DMS114 treated with DMSO at 0.1 percent for 48 hours (cell line): ENCODE data around the gene ENKD1.
"Not testable (repeated sequence)": the region's sequence is repeated elsewhere in the genome, so short reads cannot be mapped to it uniquely, and the experiment has no call there.

Experiments
- DNase-seq: peaks from one replicate; lab custom pipeline; 2025; ENCODE audit not compliant: unreplicated experiment; lab: John Stamatoyannopoulos, UW

ENKD1 gene, protein sequence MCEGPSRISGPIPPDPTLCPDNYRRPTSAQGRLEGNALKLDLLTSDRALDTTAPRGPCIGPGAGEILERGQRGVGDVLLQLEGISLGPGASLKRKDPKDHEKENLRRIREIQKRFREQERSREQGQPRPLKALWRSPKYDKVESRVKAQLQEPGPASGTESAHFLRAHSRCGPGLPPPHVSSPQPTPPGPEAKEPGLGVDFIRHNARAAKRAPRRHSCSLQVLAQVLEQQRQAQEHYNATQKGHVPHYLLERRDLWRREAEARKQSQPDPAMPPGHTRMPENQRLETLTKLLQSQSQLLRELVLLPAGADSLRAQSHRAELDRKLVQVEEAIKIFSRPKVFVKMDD

DNA sequence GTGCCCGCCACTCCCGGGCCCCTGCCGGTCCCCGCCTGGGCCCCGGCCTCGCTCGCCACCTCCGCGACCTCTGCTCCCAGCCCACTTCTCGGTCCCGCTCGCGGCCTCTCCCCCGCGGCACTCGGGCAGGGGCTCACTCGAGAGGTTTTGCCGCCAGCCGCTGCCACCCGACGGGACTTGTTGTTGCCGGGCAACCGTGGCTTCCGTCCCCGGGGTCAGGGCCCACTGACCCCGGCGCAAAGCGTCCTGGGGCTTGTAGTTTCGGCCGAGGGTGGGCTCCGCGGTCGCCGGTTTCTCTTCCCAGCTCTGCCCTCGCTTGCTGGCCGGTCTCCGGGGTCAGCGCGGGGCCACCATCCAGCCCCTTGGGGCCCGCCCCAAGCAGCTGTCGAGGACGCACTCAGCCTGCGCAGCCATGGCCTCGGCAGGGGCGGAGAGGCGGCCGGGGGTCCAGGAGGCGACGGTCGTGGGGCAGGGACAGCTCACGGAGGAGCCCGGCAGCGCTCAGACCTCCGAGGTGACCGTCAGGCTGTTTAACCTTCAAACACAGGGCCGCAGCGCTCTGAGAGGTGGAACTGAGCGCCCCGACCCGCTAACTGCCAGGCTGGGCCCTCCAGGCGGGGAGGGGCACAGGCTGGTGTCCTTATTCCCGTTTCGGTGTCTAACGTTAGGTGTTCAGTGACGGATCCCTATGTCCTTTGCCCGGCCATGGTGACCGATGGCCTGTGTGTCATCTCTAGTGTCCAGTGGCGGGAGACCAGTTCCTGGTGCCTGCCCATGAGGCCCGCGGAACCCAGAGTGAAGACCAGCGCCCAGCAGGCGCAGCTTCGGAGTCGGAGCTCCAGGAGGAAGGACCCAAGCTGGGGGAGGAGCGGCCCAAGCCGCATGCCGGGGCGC, at the start of gene ENKD1, which contains the start of gene C16orf86:
ENKD1 (minus strand) TSS at position 192 of the 894 bp plus-strand sequence. CDS start 308 bp downstream, outside the sequence.
C16orf86 (plus strand) TSS at position 256 of the 894 bp plus-strand sequence; CDS start at position 413, 157 bp downstream.
- peak; percentile 19 for DNase-seq

DNA sequence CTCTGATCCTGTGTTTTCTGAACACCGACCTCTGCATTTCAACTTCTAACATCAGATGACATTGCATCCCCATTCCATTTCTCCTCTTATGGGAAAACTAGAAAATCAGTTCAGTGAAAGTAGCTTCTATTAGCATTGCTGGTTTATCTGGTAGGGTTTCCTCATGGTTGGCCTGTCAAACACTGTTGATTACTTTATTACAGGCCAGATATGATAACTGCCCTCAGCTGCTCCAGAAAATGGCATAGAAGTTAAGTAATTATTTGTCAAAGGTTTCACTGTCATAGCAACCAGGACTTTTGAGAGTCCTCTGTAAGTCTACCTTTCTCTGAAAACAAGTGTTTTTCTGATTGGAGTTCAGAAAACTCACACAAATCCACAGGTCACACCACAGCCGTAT, 49.5 kb upstream of the ENKD1 start:
- no peak for DNase-seq

DNA sequence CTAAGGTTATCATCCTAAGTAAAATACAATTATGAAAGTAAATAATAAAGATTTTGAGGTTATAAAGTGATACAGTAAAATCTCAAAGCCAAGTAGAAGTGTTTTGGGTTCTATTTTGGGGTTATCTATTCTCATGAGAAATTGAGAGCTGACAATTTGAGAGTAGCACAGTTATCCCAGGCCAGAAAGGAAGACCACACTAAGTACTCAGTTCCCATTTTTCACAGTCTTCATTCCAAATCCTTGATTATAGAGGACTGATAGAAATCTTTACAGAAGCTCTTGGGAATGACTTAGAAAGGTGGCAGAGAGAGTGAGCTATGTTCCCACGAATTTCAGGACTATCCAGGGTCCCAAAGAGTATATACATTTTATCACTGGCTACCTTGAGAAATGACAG, 48.0 kb upstream of the ENKD1 start:
- no peak for DNase-seq

DNA sequence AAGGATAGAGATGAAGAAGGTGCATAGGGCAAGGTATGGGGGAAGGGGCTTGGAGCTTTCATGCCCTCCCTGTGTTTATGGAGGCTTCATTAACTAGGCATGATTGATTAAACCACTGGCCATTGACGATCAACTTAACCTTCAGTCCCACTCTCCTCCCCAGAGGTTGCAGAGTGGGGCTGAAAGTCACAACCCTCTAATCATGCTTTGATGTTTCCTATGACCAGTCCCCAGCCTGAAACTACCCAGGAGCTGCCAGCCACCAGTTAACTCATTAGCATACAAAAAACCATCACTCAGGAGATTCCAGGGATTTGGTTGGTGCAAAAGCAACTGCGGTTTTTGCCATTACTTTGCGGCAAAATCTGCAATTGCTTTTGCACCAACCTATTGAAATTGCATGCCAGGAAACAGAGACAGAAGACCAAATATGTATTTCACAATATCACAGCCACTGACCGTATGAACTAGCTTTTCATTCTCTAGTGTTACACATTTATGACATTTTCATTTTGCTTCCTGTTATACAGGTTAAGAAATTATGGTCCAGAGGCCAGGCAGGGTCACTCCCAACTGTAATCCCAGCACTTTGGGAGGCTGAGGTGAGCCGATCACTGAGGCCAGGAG, 47.2 kb upstream of the ENKD1 start:
- DNase-seq, result no peak

DNA sequence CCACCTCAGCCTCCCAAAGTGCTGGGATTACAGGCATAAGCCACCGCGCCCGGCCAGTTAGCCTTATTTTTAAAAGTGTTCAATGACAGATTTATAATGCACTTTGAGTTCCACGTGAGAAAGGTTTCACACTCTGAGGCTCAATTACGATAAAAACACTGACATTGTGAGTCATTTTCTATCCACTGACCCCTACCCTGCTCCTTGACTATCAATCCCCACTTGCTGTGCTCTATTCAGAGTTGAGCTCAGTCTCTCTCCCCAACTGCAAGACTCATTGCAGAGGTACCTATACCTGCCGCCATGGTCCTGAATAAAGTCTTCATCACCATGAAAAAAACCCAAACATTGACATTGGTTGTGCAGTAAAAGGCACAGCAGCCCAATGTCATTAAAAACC, 44.1 kb upstream of the ENKD1 start:
- no peak for DNase-seq

DNA sequence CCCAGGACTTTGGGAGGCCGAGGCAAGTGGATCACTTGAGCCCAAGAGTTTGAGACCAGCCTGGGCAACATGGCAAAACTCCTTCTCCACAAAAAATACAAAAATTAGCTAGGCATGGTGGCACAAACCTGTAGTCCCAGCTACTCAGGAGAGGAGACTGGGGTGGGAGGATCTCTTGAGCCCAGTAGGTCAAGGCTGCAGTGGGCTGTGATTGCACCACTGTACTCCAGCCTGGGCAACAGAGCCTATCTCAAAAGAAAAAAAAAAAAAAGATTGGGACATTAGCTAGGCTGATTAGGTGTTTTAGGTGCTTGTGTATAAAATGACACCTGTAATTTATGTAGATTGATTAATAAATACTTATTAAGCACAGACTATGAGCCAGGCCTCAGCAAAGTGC, 42.5 kb upstream of the ENKD1 start:
- DNase-seq, result no peak

DNA sequence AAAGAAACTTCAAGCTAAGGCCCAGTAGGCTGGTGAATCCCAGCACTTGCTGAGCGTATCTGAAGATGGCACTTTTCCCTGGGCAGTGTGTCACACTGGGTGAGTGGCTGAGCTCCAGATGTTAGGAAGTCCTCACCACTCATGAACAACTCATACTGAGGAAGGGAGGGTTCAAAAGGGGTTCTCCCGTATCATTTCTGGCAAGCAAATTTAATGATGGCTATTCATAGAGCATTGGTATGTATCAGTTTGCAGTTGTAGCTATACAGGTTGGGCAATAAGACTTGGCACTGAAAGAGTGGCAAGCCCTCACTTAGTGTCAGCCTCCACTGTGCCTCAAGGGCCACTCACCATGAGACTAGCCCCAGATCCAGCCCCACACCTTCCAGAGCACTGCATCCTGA, 41.8 kb upstream of the ENKD1 start:
- DNase-seq, result no peak

DNA sequence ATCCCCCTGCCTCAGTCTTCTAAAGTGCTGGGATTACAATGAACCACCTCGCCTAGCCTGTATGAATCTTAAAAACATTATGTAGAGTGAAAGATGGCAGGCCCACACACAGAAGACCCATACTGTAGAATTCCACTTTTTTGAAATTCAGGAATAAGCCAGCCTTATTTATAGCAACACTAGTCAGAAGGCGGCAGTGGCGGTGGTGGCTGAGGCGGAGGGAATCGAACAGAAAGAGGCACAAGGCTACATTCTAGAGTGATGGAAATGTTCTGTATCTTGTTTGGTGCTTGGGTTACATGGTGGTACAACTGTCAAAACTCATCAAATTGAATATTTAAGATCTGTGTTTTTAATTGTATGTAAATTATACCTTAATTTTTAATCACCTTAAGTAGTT, 41.2 kb upstream of the ENKD1 start:
- DNase-seq, result no peak

DNA sequence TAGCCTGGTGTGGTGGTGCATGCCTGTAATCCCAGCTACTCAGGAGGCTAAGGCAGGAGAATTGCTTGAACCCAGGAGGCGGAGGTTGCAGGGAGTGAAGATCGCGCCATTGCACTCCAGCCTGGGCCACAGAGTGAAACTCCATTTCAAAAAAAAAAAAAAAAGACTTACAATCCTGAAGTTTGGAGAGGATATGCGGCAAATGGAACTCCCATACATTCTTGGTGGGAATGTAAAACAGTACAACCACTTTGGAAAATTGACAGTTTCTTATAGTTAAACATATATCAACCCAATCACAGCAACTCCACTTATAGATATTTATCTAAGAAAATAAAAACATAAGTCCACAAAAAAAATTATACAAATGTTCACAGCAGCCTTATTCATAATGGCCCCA, 40.7 kb upstream of the ENKD1 start:
- no peak for DNase-seq

DNA sequence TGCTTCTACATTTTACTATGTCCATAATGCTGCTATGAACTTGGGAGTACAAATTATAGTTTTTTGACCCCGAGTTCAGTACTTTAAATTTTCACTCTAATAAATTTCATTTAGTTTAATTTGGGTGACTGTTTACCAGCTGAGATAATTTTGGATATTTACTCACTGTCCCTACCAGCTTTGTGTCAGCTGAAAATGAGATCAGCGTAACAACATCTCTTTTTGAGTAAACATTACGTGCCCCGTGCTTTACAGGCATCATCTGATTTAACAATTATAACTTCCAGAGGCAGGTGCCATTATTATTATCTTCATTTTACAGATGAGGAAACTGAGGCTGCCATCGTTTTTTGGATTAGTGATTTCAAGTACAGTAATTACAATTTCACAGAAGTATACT, 37.6 kb upstream of the ENKD1 start:
- DNase-seq, result no peak

DNA sequence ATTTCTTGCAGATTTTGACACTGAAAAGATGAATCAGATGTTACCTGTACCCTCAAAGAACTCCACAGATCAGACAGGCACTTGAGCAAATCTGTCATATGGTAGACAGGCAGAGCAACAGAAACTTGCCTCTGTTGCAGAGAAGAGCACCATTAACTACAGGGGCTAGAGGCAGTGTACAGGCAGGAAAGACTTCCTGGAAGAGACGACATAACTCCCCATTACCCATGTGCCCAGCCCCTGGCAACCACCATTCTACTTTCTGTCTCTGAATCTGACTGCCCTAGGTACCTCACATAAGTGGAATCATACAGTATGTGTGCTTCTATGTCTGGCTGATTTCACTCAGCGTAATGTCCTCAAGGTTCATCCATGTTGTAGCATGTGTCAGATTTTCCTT, 37.1 kb upstream of the ENKD1 start:
- no peak for DNase-seq

DNA sequence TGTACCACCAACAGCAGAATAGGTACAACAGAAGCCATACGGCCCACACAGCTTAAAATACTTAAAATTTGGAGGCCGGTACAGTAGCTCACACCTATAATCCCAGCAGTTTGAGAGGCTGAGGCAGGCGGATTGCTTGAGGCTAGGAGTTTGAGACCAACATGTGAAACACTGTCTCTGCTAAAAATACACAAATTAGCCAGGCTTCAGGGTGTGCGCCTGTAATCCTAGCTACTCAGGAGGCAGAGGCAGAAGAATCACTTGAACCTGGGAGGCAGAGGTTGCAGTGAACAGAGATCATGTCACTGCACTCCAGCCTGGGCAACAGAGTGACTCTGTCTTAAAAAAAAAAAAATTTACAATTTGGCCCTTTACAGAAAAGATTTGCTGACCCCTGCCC, 35.6 kb upstream of the ENKD1 start:
- DNase-seq, result no peak

DNA sequence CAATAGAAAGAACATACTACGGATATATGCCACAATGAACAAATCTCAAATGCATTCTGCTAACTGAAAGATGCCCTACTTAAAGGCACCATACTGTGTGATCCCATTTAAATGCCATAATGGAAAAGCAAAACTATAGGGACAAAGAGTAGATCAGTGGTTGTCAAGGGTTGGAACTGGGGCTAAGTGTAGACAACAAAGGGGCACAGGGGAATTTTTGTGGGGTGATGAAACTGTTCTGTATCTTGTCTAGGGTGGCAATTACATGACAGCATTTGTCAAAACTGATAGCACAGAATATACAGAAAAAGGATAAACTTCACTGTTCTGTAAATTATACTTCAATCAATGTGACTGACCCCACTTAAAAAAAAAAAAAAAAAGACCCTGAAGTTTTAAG, 34.9 kb upstream of the ENKD1 start:
- no peak for DNase-seq

DNA sequence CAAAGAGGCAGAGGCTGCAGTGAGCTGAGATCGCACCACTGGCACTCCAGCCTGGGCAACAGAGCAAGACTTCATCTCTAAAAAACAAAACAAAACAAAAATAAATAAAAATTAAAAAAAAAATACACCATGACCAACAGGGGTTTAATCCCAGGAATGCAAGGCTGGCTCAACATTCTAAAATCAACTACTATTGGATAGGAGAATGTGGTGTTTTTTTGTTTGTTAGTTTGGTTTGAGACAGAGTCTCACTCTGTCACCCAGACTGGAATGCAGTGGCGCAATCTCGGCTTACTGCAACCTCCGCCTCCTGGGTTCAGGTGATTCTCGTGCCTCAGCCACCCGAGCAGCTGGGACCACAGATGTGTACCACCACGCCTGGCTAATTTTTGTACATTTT, 32.7 kb upstream of the ENKD1 start:
- no peak for DNase-seq

DNA sequence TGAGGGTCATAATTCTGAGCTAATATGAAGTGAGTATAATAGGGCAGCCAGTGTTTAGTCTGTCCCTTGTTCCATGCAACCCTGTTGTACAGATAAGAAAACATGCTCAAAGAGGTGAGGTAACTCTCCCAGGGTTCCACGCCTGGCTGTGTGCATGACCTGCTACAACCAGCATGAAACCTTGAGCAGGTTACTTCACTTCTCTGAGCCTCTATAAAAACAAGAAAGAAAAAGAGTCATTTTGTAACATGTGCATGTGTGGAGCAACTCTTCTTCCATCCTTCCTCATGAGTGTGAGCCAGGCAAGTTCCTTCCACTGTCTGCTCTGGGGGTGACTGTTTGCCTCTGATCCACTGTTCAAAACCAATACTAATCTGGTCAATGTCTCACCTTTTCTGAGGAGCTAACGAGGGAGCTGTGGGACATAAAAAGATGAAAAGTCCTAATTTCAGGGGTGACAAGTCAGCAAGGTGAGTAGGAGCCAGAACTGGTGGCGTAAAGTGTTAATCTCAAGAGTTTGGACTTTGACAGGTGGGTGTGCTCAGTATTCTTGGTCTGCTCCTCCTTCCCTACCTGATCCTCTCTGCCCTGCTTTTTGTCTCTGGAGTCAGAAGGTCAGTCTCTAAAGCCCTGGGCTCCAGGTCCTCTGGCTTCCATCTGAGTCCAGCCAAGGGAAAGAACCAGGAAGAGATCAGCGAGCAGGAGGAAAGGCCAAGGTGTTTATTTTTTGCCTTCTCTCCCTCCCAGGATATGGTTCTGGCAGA, 31.1 kb upstream of the ENKD1 start:
- no peak for DNase-seq

DNA sequence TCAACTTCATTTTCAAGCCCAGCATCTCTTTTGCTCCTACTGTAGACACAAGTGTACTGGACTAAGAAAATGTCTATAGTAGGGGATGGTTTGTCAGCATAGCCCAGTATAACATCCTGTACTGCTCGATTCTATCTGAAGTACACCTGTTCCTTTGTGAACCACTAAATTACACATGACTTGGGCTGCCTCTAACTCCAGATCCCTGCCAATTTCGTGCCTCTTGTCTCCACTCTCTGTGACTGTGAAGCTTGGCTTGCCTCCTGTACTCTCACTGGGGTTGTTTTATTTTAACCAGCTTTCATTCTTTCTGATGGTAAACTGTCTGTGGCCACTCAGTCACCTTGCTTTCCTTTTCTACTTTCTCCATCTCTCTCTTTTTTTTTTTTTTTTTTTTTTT, 28.1 kb upstream of the ENKD1 start:
- DNase-seq, result no peak

DNA sequence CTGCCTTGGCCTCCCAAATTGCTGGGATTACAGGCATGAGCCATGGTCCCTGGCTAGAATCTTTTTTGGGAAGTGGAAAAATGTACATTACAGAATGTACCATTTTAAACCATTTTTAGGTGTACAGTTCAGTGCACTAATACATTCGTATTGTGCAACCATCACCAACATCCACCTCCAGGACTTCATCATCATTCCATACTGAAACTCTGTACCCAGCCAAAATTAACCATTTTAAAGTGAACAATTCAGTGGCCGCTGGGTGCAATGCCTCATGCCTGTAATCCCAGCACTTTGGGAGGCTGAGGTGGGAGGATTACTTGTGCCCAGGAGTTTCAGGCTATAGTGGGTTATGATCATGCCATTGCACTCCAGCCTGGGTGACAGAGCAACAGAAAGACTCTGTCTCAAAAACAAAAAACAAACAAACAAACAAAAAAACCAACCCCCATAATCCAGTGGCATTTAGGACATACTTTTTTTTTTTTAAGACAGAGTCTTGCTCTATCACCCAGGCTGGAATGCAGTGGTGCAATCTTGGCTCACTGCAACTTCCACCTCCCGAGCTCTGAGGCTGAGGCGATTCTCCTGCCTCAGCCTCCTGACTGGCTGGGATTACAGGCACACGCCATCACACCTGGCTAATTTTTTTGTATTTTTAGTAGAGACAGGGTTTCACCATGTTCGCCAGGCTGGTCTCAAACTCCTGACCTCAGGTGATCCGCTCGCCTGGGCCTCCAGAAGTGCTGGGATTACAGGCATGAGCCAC, 27.2 kb upstream of the ENKD1 start:
- not testable (repeated sequence) for DNase-seq

DNA sequence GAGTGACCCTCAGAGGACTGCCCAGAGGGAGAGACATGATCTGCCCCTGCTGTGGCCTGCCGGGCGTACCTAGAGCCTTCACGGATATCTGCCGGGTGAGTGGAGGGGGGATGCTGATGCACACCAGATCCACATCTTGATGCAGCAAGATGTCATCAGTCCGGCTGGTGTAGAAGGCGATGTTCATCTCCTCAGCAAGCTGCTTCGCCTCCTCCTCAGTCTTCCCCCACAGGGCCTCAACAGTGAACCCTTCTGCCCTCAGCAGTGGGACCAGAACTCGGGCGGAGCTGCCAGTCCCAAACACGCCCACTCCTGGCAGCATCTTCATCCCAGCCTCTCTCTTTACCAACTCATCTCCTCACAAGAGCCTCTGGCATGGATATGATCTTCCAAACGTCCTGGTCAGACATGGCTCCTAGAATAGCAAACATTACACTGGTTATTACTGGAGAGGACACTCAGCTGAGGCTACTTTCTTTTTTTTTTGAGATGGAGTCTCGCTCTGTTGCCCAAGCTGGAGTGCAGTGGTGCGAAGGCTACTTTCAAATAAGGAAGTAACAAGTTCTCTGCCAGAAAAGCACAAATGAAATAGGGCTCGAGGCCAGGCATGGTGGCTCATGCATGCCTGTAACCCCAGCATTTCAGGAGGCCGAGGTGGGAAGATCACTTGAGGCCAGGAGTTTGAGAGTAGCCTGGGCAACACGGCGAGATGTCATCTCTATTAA, 19.0 kb upstream of the ENKD1 start:
- DNase-seq, result no peak

DNA sequence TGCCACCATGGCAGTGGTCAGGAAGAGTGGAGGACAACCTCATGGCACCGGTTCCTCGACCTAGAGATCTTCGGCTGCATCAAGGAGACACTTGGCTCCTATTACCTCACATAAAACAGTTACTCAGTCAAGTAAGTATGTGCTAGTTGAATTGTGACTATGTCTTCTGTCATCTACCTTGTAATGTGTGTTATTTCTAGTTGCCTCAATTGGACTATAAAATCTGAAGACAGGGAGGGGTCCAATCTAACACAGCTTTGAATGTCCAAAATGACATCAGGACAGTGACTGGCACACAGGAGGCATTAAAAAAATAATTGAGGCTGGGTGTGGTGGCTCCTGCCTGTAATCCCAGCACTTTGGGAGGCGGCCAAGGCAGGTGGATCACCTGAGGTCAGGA, 17.2 kb upstream of the ENKD1 start:
- no peak for DNase-seq
